HG03460 (cell line): ENCODE data around the gene WSB2.
A peak's percentile ranks its signal among the peaks of the same experiment; 100 is the strongest.
"Not testable (repeated sequence)": the region's sequence is repeated elsewhere in the genome, so short reads cannot be mapped to it uniquely, and the experiment has no call there.

Experiments used
- ATAC-seq: cut with Tn5 transposase; IDR thresholded peaks from one replicate; pipeline ENCODE4 v1.9.1; 2021; ENCODE audit not compliant: unreplicated experiment

The WSB2 gene

GRCh38 chr12:118061011-118061872 is at the start of gene WSB2:
TSS of gene WSB2 (minus strand) at chr12:118061179. CDS start at chr12:118061048, 131 bp downstream.
- no peak for ATAC-seq

DNA sequence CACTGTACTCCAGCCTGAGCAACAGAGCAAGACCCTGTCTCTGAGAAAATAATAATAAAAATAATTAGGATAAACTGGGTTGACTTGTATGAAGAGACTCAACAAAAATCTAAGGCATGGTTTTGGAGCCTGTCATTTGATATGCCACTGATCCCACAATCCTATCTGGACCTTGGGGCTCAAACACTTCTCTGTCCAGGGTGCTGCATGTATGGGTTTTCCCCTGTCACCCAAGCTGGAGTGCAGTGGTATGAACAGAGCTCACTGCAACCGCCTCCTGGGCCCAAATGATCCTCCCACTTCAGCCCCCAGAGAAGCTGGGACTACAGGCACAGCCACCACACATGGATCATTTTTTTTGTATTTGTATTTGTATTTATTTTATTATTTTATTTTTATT is 48.1 kb upstream of the WSB2 start:
- no peak for ATAC-seq

- ATAC-seq, result no peak
These were observed 46.7 kb upstream of the WSB2 start for GRCh38 chr12:118107694-118108093.

GRCh38 chr12:118107011-118107410 is 46.0 kb upstream of the WSB2 start:
- no peak for ATAC-seq

- ATAC-seq, result peak; percentile 50
These were observed 42.8 kb upstream of the WSB2 start, which contains the start of gene VSIG10 for GRCh38 chr12:118103601-118104382. TSS of gene VSIG10 (minus strand) at chr12:118104011. CDS start at chr12:118103671, 340 bp downstream.

- ATAC-seq, result no peak
These were observed 42.2 kb upstream of the WSB2 start for GRCh38 chr12:118103201-118103600.

DNA sequence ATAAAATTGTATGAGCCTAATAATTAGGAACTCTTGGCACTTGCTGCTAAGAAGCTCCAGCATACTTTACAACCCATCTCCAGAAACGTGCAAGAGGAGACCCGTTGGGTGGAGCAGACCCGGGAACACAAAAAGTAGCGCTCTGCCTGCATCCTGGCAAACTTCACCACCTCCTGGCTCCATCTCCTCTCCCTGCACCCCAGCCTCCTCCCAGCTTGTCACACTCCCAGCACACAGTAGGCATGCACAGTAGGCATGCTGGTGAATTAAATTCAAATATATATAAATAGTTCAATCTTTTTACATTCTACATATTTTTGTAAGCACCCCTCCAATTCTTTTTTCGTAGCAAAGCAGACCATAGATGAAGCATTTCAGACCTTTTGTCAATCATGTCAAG is 41.6 kb upstream of the WSB2 start:
- no peak for ATAC-seq

DNA sequence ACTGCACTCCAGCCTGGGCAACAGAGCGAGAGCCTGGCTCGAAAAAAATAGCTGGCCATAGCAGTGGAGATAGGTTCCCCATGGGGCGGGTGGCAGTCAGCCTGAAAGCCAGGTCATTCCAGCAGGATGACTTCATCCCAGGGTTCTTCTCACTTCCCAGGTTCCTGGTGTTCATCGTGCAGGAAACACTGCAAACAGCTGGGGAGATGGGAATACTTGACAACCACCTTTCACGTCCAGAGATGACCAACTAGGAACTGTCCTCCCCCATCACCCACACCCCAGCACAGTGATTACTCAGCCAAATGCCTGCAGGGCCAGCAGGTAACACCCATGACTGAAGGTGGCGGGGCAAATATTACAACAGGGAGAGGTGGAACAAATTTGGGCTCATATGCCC is 41.1 kb upstream of the WSB2 start:
- no peak for ATAC-seq

DNA sequence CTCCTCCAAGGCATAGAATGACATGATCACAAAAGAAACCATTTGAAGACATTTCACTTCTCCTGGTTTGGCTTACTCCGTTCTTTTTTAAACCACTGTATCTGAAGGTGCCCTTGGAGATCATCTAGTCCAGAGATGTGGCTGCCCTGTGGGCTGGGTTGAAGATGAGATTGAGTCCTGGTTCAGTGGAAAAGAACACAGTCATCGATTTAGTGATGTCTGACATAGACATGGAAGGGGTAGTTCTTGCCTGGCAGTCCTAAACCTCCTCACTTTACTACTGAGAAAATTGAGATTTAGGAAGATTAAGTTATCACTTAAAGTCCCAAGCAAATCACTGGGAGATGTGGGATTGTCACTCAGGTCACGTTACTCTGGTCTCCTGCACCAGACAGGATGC is 40.1 kb upstream of the WSB2 start:
- ATAC-seq, result no peak

GRCh38 chr12:118098911-118099671 is 38.1 kb upstream of the WSB2 start:
- ATAC-seq, result no peak

DNA sequence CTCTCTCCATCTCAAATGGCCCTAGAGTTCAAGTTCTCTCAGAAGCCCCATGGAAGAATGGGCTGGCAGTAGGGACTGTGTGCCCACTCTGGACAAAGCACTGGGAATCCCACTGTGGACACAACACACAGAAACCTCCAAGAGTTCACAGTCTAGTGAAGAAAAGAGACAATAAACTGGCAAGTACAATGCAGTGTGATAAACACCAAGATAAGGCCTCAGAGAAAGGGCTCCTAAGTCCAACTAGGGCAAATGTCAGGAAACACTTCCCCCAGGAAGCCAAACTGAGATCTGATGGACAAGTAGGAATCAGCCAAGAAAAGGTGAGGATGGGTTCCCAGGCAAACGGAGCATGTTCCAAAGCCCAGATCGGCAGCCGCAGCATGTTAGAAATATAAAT is 37.4 kb upstream of the WSB2 start:
- ATAC-seq, result no peak

DNA sequence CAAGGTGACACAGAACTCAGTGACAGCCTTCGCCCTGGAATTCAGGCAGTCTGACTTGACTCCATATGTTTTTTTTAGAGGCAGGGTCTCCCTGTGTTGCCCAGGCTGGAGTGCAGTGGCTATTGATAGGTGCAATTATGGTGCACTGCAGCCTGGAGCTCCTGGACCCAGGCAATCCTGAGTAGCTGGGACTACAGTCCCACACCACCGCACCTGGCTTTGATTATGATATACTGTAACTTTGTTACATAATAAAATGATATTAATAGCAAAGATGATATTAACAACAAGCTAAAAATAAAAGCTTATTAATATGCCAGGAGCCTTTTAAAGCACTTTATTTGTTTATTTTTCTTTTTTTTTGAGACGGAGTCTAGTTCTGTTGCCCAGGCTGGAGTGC is 33.1 kb upstream of the WSB2 start:
- ATAC-seq, result no peak

- ATAC-seq, result no peak
These were observed 28.8 kb upstream of the WSB2 start for GRCh38 chr12:118089782-118090181.

GRCh38 chr12:118082161-118082560 is 21.2 kb upstream of the WSB2 start:
- no peak for ATAC-seq

DNA sequence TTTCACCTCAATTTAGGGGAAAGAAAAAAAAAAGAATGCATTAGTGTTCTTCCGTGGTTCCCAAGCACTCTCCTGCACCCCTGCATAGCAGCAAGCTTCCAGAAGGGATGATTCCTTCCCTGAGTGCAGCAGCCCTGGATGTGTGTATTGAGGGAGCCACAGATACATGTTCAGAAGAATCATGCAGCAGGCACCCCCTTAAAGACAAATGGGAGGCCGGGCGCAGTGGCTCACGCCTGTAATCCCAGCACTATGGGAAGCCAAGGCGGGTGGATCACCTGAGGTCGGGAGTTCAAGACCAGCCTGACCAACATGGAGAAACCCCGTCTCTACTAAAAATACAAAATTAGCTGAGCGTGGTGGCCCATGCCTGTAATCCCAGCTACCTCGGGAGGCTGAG is 20.5 kb upstream of the WSB2 start:
- not testable (repeated sequence) for ATAC-seq

- no peak for ATAC-seq
These were observed 12.8 kb upstream of the WSB2 start for GRCh38 chr12:118073768-118074167.

GRCh38 chr12:118070650-118071049 is 9.7 kb upstream of the WSB2 start:
- no peak for ATAC-seq

GRCh38 chr12:118068445-118068844 is 7.5 kb upstream of the WSB2 start:
- no peak for ATAC-seq

DNA sequence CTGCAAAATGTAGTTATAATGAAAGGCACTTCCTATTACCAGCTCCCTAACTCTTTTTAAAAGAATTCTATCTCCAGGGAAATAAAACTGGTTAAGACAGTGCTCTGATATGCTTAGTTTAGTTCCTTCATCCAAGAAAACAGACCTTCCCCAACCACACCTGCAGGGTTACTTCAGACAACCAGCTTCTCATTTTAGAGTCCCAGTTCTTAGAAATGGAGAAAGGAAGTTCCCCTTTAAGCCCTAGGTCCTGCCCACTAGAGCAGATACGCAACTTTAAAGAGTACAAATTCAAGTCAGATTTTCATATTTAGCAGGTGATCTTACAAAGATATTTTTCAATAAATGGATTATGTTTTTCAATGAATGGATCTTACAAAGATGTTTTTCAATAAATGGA is 4.4 kb upstream of the WSB2 start:
- no peak for ATAC-seq

- ATAC-seq, result no peak
These were observed 3.6 kb upstream of the WSB2 start for GRCh38 chr12:118064608-118065007.
